HT1080 (cell line): ENCODE data around the gene KCNN3. TPM values are rescaled to one million over a fixed set of nuclear protein-coding genes. Genes with fewer than 3 reads are reported as not detected.
A peak's percentile ranks its signal among the peaks of the same experiment; 100 is the strongest.

ENCODE experiments used
- DNase-seq: peaks from one replicate; pipeline ENCODE4 v3.0.0-alpha.2; 2015; ENCODE audit warnings: low read depth
- total RNA-seq: library from RNA; depleted of rRNA; stranded (reverse); fragments of >200 nt; shearing (Covaris generic); gene quantifications from 2 replicates; pipeline ENCODE4 v1.2.3, GENCODE V29; 2014

The KCNN3 gene
- total RNA-seq, 1 experiment from 2014 or later = 0.34 TPM

DNA sequence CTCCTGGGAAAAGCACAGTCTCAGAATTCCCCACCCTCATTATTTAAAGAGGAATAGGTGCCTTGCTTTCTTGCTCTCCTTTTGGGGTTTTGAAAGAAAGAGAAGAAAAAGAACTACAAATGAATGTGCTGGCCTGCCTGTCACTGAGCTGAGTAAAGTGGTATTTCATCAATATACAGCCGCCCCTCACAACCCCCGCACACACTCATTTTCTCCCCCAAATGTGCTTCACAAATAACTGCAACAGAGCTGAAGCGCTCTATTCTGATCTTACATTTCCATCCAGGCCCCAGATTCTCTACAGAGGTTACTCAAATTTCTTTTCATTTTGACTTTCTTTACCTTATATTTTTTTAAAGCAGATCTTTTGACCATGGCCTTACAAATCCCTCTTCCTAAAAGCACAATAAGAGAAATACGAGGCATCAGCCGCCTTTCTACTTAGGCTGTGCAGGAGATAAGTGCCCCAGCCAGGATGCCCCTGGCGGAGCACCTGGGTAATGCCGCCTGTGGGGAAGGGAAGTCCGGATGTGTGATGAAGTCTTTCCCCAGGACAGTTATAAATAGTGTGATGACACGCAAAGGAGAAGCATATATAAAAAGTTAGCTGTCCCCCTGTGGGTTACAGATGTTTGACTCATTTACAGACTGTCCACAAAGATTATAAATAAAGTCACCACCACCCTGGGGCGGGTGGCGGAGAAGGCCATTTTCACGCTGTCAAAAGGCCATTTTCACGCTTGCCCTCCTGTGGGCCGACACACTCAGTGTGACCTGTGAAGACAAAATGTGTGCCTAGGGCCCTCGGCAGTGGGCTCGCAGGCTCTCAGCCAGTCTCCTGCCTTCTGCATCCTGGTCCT, 6.5 kb downstream of the KCNN3 start:
- DNase-seq = peak; percentile 82

DNA sequence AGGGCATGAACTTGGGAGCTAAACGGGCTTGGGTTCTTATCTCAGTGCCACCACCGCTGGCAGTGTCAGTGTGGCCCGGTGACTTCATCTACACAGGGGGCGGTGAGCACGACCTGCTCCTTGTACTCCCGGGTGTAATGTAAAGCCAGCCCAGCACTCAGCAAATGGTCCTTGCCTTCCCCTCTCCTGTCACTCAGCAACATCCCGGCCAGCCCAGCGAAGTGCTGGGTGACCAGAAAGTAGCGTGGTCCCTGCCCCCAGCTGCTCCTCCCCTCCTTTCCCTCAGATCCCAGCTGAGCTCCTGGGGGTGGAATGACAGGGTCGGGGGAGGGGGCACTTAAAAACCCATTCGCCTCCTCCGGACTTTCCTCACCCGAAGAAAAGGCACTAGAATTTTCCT, 7.2 kb downstream of the KCNN3 start:
- DNase-seq = no peak

DNA sequence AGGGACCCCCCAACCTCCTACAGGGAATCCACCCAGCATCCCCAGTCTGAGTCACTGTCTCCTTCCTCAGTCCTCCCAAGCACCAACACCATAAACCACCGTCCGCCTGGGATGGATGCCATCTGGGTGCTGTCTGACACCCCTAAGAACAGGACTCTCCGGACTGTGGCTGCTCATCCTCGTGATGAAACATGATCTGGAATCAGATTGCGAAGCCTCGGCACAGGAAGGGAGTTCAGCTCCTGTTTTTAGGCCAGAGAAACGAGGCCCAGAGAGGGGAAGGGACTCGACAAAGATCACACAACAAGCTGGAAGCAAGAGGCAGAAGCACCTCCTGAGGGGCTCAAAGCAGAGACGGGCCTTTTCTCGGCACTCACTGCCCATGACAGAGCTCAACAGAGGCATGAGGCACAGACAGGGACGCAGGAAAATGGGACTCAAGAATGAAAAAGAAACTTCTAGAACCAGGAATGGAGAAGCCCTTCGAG, 8.4 kb downstream of the KCNN3 start:
- DNase-seq = no peak

DNA sequence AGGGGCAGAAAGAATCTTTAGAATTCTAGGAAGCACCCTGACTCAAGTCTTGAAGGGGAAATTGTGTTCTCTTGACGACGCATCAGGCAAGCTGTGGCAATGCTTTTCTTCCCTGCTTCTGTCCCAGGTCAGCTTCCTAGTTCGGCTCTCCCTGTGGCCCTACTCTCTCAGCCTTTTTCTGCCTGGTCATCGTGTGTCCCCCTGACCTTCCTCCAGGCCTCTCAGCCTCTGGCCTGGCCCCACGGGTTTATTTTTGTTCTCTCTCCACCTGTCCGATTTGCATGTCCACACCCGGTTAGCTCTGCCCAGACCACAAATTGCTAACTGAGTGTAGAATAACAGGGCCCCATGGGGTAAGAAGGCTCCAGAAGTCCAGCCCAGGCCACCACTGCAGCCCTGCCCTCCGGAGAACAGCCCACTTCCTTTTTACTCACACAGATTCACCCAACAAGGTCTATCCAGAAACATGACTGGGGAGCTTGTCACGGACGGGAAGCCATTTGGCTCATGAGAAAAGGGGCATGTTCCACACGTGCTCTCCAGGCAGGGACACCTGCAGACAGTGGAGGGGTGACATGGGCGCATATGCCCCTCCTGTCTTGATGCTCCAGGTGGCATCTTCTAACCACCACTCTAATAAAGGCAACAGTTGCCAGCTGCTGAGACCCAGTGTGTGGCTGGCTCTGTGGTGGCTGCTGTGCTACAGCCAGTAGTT, 9.8 kb downstream of the KCNN3 start:
- DNase-seq = peak; percentile 30

DNA sequence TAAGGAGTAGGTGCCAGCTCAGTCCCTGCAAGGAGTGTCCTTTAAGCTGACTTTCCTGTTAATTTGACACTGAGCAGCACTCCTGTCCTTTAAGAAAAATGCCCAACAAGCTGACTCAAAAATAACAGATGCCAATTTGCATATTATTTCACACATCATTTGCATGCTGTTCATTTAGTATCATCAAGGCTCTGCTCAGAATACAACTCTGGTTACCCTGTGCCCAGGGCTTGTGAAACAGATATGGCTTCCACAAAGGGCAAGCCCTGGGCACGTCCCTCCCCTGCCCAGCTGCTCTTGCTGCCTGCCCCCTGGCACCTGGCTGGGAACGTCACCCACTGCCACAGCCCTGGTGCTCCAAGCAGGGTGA, 10.3 kb downstream of the KCNN3 start:
- no peak for DNase-seq

DNA sequence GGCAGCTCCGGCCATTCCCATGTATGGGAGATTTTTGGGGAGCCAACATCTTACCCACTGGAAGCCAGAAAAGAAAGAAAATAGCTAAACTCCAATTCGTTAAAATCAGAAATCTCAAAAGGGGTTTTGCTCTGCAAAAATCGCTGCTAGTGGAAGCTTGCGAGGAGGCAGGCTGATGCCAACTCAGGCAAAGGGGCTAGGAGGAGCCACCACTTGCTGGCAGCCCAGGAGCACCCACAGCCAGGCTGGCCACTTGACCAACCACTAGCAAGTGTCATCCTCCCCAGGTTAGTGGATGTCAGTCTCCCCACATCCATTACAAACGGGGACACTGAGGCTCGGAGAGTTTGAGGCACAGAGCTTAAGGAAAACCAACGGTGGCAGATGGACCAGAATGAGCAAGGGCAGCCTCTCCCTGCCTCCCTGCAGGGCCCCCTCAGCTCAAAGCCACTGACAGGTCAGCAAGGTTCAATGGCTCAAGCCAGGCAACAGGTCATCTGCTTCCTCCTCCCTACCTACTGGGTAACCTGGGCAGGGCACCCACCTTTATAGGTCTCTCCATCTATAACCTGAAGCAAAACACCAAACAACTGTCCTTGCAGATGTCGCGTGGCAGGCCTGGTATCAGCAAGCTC, 10.8 kb downstream of the KCNN3 start:
- DNase-seq = no peak

DNA sequence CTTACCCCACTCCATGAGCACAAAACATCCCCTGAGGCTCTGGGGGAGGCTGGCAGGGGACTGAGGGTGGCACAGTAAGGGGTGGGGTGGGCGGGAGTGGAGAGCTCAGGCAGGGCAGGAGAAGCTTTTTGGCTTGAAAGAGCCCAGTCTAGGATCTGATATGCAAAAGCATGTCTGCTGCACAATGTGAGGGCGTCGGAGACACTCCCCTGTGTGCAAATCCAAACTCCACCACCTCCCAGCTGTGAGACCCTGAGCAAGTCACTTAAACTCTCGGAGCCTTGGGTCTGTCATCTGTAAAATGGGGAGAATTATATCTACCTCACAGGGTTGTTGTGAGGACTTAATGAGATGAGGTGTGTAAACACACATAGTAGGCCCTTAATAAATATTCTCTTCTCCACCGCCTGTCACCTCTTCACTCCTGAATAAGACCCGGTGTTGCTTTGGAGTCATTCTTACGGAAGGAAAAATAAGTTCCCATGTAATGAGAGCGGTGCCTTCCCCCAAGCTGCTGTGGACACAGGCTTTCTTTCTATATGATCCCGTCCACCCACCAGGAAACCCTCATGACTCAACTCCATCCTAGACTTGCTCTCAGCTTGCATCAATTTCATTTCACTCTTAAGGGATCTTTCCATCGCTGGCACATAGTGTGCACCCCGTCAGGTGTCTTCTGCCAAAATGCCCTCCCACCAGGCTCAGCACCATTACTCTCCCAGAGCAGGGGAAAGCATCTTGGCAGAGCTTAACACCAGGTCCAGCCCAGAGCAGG, 12.5 kb downstream of the KCNN3 start:
- DNase-seq = no peak

DNA sequence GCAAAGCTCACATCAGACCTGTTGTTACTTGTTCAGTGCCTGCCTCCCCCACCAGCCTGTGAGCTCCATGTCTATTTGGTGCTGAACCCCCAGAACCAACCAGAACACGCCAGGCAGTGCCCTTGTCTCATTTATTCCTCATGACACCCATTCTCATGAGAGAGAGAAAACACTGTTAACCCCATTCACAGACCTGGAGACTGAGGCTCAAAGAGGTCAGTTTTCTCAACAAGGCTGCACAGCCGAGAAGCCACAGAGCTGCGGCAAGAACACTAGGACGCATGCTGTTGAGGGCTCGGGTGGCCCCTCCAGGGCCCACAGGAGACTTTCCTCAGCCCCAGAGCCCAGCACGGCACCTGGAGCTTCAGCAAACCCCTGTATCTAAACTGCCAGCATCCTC, 13.1 kb downstream of the KCNN3 start:
- DNase-seq = no peak

DNA sequence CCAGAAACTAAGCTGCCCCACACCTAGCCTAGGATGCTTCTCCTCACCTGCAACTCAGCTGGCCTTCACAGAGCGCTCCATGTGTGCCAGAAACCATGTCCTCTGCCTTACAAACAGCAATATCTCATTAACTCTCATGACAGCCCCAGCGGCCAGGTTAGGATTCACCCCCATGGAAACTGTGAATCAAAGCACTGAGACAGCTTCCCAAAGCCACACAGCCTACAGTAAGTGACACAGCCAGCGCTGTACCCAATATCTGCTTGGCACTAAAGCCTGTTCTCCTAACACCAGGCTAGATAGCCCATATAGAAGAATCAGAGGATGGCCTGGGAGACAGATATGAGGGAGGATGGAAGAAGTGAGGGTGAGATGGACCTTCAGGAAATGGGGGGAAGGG, 13.5 kb downstream of the KCNN3 start:
- no peak for DNase-seq

DNA sequence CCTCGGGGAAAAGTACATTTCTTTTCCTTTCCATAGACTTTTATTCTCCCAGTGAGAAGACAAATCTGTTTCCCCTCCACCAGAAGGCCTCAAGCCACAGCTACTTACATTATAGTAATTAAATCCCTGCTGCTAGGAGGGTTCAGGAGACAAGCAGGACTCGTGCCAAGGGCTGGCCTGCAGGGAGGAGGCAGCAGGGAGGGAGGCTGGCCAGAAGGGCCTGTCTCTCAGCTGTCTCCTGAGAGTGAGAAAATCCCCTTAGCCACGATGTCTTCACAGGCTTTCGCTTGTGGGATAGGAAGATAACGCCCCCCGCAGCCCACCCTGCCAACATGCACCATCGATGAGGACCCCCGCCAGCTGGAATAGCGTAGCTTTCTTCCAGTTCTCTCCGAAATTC, 14.0 kb downstream of the KCNN3 start:
- no peak for DNase-seq

DNA sequence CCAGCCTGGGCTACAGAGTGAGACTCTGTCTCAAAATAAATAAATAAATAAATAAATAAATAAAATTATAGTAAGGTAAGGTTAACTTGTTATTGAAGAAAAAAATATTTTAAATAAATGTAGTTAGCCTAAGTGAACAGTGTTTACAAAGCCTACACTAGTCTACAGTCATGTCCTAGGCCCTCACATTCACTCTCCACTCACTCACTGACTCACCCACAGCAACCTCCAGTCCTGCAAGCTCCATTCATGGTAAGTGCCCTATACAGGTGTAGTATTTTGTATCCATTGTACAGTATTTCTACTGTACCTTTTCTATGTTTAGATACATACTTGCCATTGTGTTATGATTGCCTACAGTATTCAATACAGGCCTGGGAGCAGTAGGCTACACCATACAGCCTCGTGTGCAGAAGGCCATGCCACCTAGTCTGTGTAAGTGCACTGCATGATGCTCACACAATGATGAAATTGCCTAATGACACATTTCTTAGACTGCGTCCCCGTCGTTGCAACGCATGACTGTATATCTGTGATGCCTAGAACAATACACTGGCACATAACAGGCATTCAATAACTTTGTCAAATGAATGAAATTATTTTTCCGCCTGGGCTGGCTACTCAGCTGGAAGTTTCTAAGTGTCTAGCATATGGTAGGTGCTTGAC, 14.8 kb downstream of the KCNN3 start:
- DNase-seq = peak; percentile 16

DNA sequence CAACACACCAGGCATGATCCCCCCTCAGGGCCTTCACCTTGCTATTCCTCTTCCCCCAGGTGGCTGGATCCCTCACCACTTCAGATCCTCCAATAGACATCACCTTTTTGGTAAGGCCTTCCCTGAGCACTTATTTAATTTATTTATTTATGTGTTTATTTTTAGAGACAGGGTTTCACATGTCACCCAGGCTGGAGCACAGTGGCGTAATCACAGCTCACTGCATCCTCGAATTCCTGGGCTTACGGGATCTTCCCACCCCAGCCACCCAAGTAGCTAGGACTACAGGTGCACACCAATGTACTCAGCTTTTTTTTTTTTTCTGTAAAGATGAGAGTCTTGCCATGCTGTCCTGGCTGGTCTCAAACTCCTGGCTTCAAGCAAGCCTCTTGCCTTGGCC, 17.2 kb downstream of the KCNN3 start:
- no peak for DNase-seq

DNA sequence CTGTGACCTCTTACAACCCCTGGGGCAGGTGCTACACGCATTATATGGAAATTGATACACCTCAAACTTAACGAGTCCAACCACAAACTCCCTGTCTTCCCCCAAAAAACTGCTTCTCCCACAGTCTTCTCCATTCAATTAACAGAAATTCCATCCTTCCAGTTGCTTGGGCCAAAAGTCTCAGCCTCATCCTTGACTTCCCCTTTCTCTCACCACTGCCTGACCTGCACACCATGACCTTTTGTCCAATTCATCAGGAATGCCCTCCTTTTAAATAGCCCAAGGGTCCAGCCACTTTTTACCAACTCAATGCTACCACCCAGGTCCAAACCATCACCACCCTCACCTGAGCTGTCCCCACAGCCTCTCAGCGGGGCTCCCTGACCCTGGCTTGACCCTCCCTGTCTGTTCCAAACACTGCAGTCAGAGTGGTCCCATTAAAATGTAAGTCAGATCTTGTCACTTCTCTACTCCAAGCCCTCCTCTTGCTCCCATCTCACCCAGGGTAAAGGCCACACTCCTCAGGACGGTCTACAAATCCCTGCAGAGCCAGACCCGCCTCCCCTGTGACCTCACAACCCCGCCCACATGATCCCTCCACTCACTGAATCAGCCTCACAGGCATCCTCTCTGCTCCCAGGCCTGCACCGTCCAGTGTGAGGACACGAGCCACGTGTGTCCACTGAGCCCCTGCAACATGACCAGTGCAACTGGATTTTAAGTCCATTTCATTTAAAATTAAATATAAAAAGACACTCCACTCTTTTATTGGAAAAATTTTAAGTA, 18.5 kb downstream of the KCNN3 start:
- DNase-seq = no peak

DNA sequence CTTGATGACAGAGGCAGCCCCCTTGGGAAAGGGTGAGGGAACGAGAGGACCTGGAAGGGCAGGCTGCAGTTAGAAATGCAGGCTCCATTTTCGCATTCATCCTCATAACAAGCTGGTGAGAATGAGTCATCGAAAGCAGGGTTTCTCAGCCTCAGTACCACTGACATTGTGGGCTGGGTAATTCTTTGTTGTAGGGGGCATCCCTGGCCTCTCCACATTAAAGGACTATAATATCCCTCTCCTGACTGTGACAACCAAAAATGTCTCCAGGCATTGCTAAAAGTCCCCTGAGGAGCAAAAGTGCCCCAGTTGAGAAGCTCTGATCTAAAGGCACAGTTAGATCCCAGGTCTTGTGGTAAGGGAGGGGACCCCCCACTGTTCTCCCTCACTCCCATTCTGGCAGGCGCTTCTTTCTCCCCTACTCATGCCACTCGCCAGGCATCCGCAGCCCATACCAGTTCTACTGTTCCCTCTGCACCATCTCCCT, 20.4 kb downstream of the KCNN3 start:
- peak; percentile 27 for DNase-seq

DNA sequence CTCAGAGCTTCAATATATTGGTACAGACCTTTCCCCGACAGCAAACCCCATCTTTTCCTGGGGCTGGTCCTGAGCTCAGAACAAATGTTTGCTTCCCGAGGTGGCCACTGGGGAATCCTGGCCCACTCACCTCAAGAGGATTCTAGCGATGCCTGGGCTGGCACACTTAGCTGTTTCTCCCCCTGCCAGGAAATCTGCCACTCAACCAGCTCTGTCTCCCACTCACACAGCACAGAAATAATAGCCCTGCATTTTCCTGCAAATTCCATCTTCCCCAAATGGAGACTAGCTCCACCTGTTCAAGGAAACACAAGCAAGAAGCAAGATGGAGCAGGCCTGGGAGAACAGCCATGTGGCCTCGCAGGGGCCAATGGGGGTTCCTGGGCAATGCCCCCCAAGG, 21.1 kb downstream of the KCNN3 start:
- no peak for DNase-seq

DNA sequence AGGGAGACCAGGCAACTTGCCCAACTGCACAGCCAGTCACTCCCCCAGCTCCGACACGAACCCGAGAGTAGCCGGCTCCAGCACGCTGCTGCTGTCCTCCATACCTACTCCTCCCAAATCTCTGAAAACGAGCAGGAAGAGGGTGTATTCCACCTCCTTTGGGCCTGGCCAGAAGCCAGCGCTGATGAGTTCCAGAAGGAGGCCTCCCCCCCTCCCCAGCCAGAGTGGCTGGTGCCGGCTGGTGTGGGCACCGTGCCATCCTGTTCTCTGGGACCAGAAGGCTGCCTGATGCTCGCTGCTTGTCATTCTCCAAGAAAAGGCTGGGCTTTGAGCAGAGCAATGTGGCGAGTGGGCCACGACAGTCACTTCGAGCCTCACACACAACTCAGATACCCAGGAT, 22.2 kb downstream of the KCNN3 start:
- DNase-seq = no peak

DNA sequence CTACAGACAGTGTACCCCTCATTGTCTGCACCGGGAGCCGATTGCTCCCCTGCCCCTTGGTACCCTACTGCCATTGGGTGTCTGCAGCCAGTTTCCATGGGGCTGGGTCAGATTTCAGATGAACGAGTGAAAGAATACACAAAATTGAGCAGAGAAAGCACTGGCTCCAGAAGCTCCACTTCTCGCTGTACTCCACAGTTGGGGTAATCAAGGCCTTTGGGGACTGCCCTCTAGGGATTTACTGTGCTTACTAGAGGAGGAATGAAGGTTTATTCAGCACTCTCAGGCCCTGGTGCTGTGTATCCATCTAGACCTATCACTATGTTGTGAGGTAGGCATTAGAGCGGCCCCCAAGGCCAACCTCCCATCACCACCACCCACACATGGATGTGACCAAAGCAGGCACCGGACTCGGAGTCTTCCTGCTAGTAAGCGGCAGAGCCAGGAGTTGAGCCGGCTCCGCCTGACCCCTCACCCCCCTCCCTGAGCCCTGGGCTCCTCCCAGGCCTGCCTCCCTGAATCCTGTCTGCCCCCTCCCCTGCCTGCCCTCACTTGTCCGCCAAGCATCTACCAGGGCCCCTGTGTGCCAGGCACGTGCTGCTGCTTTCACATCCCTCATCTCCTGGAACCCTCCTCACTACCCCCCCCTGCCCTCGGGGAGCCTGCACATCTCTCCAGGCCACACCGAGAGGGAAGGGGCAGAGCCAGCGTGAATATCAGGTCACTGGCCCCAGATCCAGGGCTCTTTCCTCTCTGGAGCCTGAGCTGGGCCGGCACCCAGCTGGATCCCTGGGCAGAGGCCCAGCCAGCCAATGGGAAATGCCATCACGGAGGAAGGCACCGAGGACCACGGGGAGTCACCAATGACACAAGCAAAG, 23.3 kb downstream of the KCNN3 start:
- no peak for DNase-seq

DNA sequence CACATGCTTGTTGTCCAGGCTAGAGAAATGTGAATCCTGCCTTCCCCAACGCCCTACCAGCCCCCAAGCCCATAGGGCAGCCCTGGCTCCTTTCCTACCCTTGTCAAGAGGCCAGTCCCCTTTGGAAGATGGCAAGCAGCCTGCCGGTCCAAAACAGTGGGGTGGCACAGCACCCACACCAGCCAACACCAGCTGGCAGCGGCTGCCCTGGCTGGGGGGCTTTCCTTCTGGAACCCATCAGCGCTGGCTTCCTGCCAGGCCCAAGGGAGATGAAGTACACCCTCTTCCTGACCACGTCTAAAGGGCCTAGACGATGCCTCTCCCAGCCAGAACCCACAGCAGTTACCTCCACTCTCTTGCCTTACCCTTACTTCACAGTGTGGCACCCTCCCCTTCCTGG, 24.2 kb downstream of the KCNN3 start:
- DNase-seq = no peak

DNA sequence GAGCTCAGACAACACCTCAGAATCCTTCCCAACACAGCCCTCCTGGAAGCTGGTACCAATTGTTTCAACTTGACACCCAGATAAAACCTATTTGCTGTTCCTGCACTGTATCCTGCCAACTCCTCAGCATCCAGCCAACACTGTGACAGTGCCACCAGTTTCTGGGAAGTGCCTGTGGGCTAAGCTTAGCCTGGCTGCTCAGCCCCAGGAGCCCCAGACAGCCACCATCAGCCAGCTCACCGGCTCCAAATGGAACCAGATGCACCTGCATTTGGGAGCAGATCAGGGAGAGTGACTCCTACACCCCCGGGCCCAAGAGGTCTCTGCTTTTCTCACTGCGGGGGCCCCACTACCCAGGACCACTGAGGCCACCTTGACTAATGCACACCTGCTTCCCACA, 24.9 kb downstream of the KCNN3 start:
- DNase-seq = no peak
